IPS-18a (cell line): Measurements from ENCODE around the gene SSX4.
"Not testable (repeated sequence)": the region's sequence is repeated elsewhere in the genome, so short reads cannot be mapped to it uniquely, and the experiment has no call there.

Source experiments
- H3K27ac ChIP-seq: one replicate; pipeline ENCODE4 v1.5.1; 2013; ENCODE audit warnings: low read length
- H3K27me3 ChIP-seq: one replicate; pipeline ENCODE4 v1.6.1; 2013; ENCODE audit warnings: mild to moderate bottlenecking, low read length; ENCODE audit not compliant: control insufficient read depth, insufficient read depth
- H3K36me3 ChIP-seq: one replicate; pipeline ENCODE4 v1.6.1; 2013; ENCODE audit warnings: low read depth, low read length; ENCODE audit not compliant: control insufficient read depth
- H3K4me1 ChIP-seq: one replicate; pipeline ENCODE4 v1.6.1; 2013; ENCODE audit warnings: low read depth, low read length; ENCODE audit not compliant: control insufficient read depth
- H3K4me3 ChIP-seq: one replicate; pipeline ENCODE4 v1.5.1; 2013; ENCODE audit warnings: low read length
- H3K9ac ChIP-seq: one replicate; pipeline ENCODE4 v1.6.1; 2013; ENCODE audit warnings: mild to moderate bottlenecking, low read length, moderate library complexity
- H3K9me3 ChIP-seq: one replicate; pipeline ENCODE4 v1.6.1; 2013; ENCODE audit warnings: low read depth, low read length; ENCODE audit not compliant: control insufficient read depth

SSX4 gene

GRCh38 chrX:48429606-48430005, 46.3 kb downstream of the SSX4 start:
- H3K4me1 ChIP-seq, H3K36me3 ChIP-seq, H3K27me3 ChIP-seq, H3K27ac ChIP-seq, H3K9me3 ChIP-seq, H3K9ac ChIP-seq, H3K4me3 ChIP-seq: not testable (repeated sequence)

GRCh38 chrX:48430166-48430565, 46.8 kb downstream of the SSX4 start:
- not testable (repeated sequence) for H3K4me1 ChIP-seq, H3K27ac ChIP-seq, H3K9ac ChIP-seq, H3K36me3 ChIP-seq, H3K9me3 ChIP-seq, H3K27me3 ChIP-seq, H3K4me3 ChIP-seq

GRCh38 chrX:48433713-48434112, 50.4 kb downstream of the SSX4 start:
- not testable (repeated sequence) for H3K27ac ChIP-seq, H3K9me3 ChIP-seq, H3K27me3 ChIP-seq, H3K4me1 ChIP-seq, H3K9ac ChIP-seq, H3K36me3 ChIP-seq, H3K4me3 ChIP-seq
